Spleen (tissue), 7 donors: ENCODE measurements around the gene GABBR2.

Experiments used
- CTCF ChIP-seq, 11 experiments: fragments of 200-600 bp in 7 of 11; fragments of 450-650 bp in 4 of 11; sonication (generic) in 4 of 11; IDR thresholded peaks in 8 of 11; conservative IDR thresholded peaks in 3 of 11; 1 replicate in 7 of 11; 2 replicates in 4 of 11; pipeline versions ENCODE4 v1.4.0 to v1.8.0; 2016 to 2021; ENCODE audit warnings: antibody characterized with exemption in 11 of 11, inconsistent platforms in 4 of 11, mild to moderate bottlenecking in 1 of 11
- POLR2AphosphoS5 ChIP-seq, 3 donors: sonication (generic); formaldehyde crosslinking; IDR thresholded peaks; one replicate each; pipeline ENCODE4 v1.5.1; 2017; ENCODE audit warnings: antibody characterized with exemption in 3 of 3
- donor health status: DM: no; HTN: no; CAD: no; lungs with moderate emphysema.
- donor health status: DM: no; HTN: no; CAD: no.
- donor health status: DM: no; HTN: no; CAD: no.

- TF ChIP-seq CTCF (IDR thresholded peaks at IDR 0.05 in 8 of 11, conservative IDR thresholded peaks at IDR 0.05 in 3 of 11) (no peak), POLR2AphosphoS5 (IDR thresholded peaks at IDR 0.05) (no peak)
These were observed 5.8 kb downstream of the GABBR2 start for GRCh38 chr9:98702835-98703380.
